GM18951 (cell line): Measurements from ENCODE around the gene ANKRD63.

Experiments used
- POLR2A ChIP-seq: IDR thresholded peaks from 4 replicates; pipeline ENCODE4 v1.6.1; 2011; ENCODE audit warnings: mild to moderate bottlenecking; ENCODE audit not compliant: insufficient read length, insufficient read depth; ENCODE audit errors: extremely low read depth
- in situ Hi-C: fragments of 300-500 bp; cut with MboI; formaldehyde crosslinking; loops from one replicate; pipeline ENCODE4 v1.12.0; 2022; ENCODE audit warnings: low sequenced_read_pairs, mixed read lengths, inconsistent platforms; ENCODE audit not compliant: unreplicated experiment

The ANKRD63 gene

DNA sequence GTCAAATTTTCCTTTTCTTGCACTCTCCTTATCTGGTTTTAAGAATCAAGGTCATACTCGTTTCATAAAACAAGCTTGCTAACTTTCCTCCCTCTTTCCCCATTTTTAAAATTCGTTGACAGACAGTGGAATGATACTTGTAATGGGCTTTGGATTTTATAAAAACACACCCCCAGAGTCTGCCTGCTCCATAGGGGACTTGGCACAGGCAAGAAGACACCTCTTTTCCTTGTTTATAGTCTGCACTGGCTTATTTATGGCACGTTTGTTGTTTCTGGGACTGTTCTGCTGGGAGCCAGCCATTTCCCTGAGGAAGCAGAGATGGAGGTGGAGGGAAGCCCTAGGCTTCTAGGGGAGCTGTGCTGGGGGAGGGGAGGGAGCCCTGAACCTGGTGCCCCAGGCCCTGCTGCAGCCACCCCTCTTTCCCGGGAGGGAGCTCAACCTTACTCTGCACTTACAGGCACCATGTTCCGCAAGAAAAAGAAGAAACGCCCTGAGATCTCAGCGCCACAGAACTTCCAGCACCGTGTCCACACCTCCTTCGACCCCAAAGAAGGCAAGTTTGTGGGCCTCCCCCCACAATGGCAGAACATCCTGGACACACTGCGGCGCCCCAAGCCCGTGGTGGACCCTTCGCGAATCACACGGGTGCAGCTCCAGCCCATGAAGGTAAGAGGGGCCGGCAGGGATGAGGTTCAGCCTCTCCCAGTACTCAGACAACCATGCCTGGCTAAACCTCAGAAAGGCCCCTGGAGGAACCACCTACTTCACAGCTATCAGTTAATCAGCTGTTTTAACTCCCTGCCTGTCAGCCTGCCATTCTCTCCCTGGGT, 18.3 kb downstream of the ANKRD63 start:
- TF ChIP-seq POLR2A, result no peak
- in situ Hi-C loops, result no loop called here

- in situ Hi-C loops, result no loop called here
- TF ChIP-seq POLR2A, result no peak
Observed at GRCh38 chr15:40263024-40263754, 19.7 kb downstream of the ANKRD63 start.

- in situ Hi-C loops, result no loop called here
Observed at GRCh38 chr15:40259021-40259420, 23.8 kb downstream of the ANKRD63 start.

GRCh38 chr15:40258544-40258943, 24.3 kb downstream of the ANKRD63 start:
- in situ Hi-C loops, result no loop called here
- TF ChIP-seq POLR2A, result no peak

More at GRCh38 chr15:40259021-40259420, 23.8 kb downstream of the ANKRD63 start:
- TF ChIP-seq POLR2A, result no peak

GRCh38 chr15:40257656-40258450, 25.0 kb downstream of the ANKRD63 start:
- in situ Hi-C loops, result no loop called here
- TF ChIP-seq POLR2A, result no peak

- in situ Hi-C loops, result no loop called here
- TF ChIP-seq POLR2A, result no peak
Observed at GRCh38 chr15:40256638-40257235, 26.1 kb downstream of the ANKRD63 start.

GRCh38 chr15:40255033-40255432, 27.8 kb downstream of the ANKRD63 start:
- no peak for TF ChIP-seq POLR2A
- in situ Hi-C loops, result no loop called here

- in situ Hi-C loops, result no loop called here
Observed at GRCh38 chr15:40254452-40254851, 28.4 kb downstream of the ANKRD63 start.

DNA sequence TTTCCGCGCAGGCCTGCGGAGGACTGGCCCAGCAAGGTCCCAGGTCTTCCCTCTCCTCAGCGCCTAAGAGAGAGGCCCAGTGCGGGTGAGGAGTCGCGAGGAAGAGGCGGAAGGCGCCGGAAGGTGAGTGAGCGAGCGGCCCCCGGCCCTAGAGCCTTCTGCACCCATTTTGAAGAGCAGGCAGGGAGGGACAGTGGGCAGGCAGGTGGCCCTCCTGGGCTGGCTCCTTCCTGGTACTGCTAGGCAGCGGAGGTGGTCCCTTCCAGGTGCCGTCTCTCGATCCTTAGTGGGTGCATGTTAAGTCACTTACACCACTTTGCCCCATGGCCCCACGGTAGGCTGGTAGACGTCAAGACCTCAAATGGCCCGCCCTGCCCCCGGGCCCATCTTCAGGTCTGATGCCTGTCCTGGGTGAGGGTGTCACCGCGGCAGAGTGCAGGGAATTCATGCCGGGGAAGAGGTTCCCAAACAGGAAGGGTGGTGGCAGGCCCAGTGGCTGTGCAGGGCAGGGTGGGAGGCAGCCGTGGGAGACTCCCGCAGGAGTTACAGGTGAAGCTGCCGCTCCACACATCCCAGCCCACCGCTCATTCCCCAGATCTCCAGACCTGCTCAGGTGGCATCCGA, 29.6 kb downstream of the ANKRD63 start:
- in situ Hi-C loops, result no loop called here
- TF ChIP-seq POLR2A, result no peak

More at GRCh38 chr15:40254452-40254851, 28.4 kb downstream of the ANKRD63 start:
- no peak for TF ChIP-seq POLR2A

- in situ Hi-C loops, result no loop called here
- no peak for TF ChIP-seq POLR2A
Observed at GRCh38 chr15:40252438-40253166, 30.3 kb downstream of the ANKRD63 start.

DNA sequence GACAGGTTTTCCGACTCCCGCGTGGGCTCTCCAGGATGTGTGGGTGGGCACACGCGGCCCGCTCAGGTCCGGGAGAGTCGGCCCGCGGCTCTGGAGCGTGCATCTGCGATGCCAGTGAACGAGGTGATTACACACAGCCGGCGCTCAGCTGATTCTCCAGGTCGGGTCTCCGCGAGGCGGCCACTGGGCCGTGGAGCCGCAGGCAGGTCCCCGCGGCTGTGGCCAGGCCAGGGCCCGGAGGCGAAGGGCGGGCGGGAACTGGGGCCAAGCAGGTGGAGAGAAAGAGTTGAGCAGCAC, 30.8 kb downstream of the ANKRD63 start:
- in situ Hi-C loops, result no loop called here
- no peak for TF ChIP-seq POLR2A
